Right lobe of liver (tissue), 6 donors: ENCODE data around the gene DUSP7. TPM values are rescaled to one million over a fixed set of nuclear protein-coding genes. Genes with fewer than 3 reads are reported as not detected.

Experiments used
- ATAC-seq, 4 donors: fragments of 200-7000 bp; cut with Tn5 transposase; one replicate each; pipeline ENCODE4 v1.9.1; 2020; ENCODE audit warnings: mild to moderate bottlenecking in 4 of 4, moderate library complexity in 4 of 4
- DNase-seq, 3 donors: peaks; one replicate each; pipeline ENCODE4 v3.0.0-alpha.2; 2020
- H3K27ac ChIP-seq, 3 donors: fragments of 200-600 bp; one replicate each; pipeline ENCODE4 v1.8.0; 2022
- H3K27me3 ChIP-seq, 2 donors: fragments of 200-600 bp; one replicate each; pipeline ENCODE4 v1.8.0; 2022
- H3K36me3 ChIP-seq, 4 donors: fragments of 200-600 bp; sonication (generic) in 1 of 4; one replicate each; pipeline versions ENCODE4 v1.5.1 to v1.8.0; 2017 to 2022; ENCODE audit warnings: control low read depth in 1 of 4
- H3K4me1 ChIP-seq, 4 donors: fragments of 200-600 bp; sonication (generic) in 1 of 4; one replicate each; pipeline versions ENCODE4 v1.5.1 to v1.8.0; 2017 to 2022; ENCODE audit warnings: control low read depth in 1 of 4
- H3K4me3 ChIP-seq, 3 donors: fragments of 200-600 bp; one replicate each; pipeline ENCODE4 v1.8.0; 2022
- H3K9me3 ChIP-seq, 4 donors: fragments of 200-600 bp; sonication (generic) in 1 of 4; one replicate each; pipeline versions ENCODE4 v1.5.1 to v1.8.0; 2017 to 2022; ENCODE audit warnings: control low read depth in 1 of 4
- POLR2A ChIP-seq: fragments of 450-650 bp; IDR thresholded peaks from one replicate; pipeline ENCODE4 v1.6.1; 2017; ENCODE audit warnings: antibody characterized with exemption, mild to moderate bottlenecking
- WGBS: methylation state at CpG from one replicate; pipeline ENCODE4 v1.1.6; 2018; ENCODE audit warnings: low coverage, low lambda C conversion rate; ENCODE audit not compliant: insufficient coverage; ENCODE audit errors: missing lambda C conversion rate; 5-methylcytosine and 5-hydroxymethylcytosine counted together
- intact Hi-C, 2 donors: fragments of 100-400 bp; cut with DNase I; formaldehyde crosslinking; loops; one replicate each; pipeline versions ENCODE4 v1.11.2 to v1.14.1; 2022
- total RNA-seq, 6 experiments: library from RNA; depleted of rRNA in 2 of 6; stranded (reverse); fragments of >200 nt in 2 of 6; fragmentation: NEBNext Ultra II Directional in 3 of 6; extraction: Animal tissue kit (Norgen Biotek cat#: 25700) in 3 of 6; gene quantifications; one replicate each; pipeline versions ENCODE4 v1.1.0 to v1.2.4, GENCODE V29; 2016 to 2023
- TF ChIP-seq, protein P1 (sequence below), 4 donors: fragments of 200-600 bp in 3 of 4; fragments of 450-650 bp in 1 of 4; IDR thresholded peaks; one replicate each; pipeline versions ENCODE4 v1.5.1 to v1.8.0; 2016 to 2022; ENCODE audit warnings: antibody characterized with exemption in 4 of 4, mild to moderate bottlenecking in 2 of 4
- donor health status: DM: no; HTN: yes; CAD: no.
- donor health status: DM: no; HTN: no; CAD: no.
- donor health status: DM: no; HTN: no; CAD: no.
- donor health status: DM: no; HTN: yes; CAD: no.
- donor health status: DM: no; HTN: yes; CAD: no.

DUSP7 gene
- total RNA-seq, 6 experiments from 2014 or later, result 3.0 to 4.2 (median 3.5) TPM

DNA sequence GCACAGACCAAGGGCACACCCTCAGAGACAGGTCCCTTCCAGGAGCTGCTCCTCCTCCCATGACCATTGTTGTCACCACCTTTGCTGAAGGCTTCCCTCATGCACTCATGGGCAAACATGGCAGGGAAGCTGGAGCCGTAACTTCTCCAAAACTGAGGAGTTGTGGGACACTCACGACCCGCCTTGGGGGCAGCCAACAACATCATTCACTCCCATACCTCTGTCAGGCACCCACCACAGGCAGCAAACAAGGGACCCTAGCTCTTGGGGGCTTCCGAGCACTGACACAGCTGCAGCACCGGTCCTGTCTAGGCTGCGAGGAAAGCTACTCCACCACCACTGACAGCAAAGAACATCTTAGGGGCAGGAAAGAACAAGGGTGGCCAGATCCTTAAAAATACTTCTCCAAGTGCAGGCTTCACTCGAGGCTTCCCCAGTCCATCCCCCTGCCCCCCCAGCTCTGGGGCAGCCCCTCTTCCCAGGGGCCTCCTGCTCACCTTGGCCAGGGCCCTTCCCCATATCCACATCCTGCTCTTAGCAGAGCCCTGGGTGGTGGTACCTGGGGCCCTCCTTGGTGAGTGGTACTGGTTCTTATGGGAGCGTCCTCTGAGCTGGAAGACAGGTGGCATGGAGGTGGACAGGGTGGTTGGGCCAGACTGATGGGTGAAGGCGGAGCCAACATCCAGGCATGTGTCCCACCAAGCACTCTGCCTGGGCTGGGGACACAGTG lies 28.0 kb upstream of the DUSP7 start:
- intact Hi-C loops, result no loop called here
- H3K4me3 ChIP-seq, result no peak overlapping the region
- no peaks in the 10 kb centered on the region for H3K36me3 ChIP-seq
- TF ChIP-seq POLR2A, result no peak
- TF ChIP-seq, protein P1, sequence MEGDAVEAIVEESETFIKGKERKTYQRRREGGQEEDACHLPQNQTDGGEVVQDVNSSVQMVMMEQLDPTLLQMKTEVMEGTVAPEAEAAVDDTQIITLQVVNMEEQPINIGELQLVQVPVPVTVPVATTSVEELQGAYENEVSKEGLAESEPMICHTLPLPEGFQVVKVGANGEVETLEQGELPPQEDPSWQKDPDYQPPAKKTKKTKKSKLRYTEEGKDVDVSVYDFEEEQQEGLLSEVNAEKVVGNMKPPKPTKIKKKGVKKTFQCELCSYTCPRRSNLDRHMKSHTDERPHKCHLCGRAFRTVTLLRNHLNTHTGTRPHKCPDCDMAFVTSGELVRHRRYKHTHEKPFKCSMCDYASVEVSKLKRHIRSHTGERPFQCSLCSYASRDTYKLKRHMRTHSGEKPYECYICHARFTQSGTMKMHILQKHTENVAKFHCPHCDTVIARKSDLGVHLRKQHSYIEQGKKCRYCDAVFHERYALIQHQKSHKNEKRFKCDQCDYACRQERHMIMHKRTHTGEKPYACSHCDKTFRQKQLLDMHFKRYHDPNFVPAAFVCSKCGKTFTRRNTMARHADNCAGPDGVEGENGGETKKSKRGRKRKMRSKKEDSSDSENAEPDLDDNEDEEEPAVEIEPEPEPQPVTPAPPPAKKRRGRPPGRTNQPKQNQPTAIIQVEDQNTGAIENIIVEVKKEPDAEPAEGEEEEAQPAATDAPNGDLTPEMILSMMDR (IDR thresholded peaks at IDR 0.05), result no peak
- no peak for ATAC-seq
- H3K4me1 ChIP-seq, result peaks cover 0 to 11% (median 0%) of the 10 kb centered on the region in 4 donors
- no peaks in the 10 kb centered on the region for H3K27me3 ChIP-seq
- H3K27ac ChIP-seq, result no peak overlapping the region
- no peaks in the 10 kb centered on the region for H3K9me3 ChIP-seq
- 96% methylated on average over 4 of the region's 9 CpGs for WGBS
- peak in 1 of 3 donors; percentile 13 for DNase-seq

DNA sequence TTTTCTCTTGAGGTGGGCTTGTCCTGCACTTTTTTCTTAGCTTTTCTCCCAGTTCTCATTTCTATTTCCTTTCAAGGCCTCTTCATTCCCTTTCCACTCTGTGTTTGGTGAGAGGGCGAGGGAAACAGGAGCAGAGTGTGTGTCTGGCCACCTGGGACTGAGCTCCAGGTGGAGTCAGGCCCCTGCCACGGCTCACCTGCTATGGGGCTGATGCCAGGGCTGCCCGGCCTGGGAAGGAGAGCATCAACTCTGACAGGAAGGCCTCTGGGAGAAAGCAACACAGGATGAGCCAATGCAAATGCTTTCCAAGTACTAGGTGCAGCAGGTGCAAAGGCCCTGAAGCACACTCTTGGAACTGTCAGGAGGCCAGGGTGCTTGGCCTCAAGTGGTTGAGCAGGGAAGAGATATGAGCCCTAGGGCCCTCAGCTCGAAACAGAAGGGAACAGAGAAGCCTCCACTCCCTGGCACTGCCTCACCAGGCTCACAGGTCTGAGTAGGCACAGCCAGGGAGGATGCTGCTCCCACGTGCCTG lies 27.3 kb upstream of the DUSP7 start:
- H3K9me3 ChIP-seq, result no peaks in the 10 kb centered on the region
- no peaks in the 10 kb centered on the region for H3K36me3 ChIP-seq
- intact Hi-C loops, result no loop called here
- H3K27ac ChIP-seq, result no peak overlapping the region
- H3K4me1 ChIP-seq, result peaks cover 0 to 11% (median 0%) of the 10 kb centered on the region in 4 donors
- no peak for ATAC-seq
- no peak for DNase-seq
- H3K27me3 ChIP-seq, result no peaks in the 10 kb centered on the region
- H3K4me3 ChIP-seq, result no peak overlapping the region
- TF ChIP-seq, protein P1 (IDR thresholded peaks at IDR 0.05), result no peak
- TF ChIP-seq POLR2A, result no peak
- 92% methylated on average over 2 of the region's 5 CpGs for WGBS

GRCh38 chr3:52082951-52083350 lies 26.6 kb upstream of the DUSP7 start:
- TF ChIP-seq, protein P1 (IDR thresholded peaks at IDR 0.05), result no peak
- Histone ChIP-seq H3K36me3 (no peaks in the 10 kb centered on the region), H3K4me1 (peaks cover 0 to 5% (median 0%) of the 10 kb centered on the region in 4 donors), H3K27me3 (no peaks in the 10 kb centered on the region), H3K9me3 (no peaks in the 10 kb centered on the region), H3K27ac (no peak overlapping the region), H3K4me3 (no peak overlapping the region)
- no peak for DNase-seq
- intact Hi-C loops, result no loop called here
- no peak for ATAC-seq
- 94% methylated on average over 3 of the region's 8 CpGs for WGBS

- intact Hi-C loops, result no loop called here
- H3K27ac ChIP-seq, result no peak overlapping the region
- no peaks in the 10 kb centered on the region for H3K4me1 ChIP-seq
- H3K4me3 ChIP-seq, result no peak overlapping the region
- 85% methylated on average over 18 of the region's 21 CpGs for WGBS
- H3K36me3 ChIP-seq, result no peaks in the 10 kb centered on the region
- H3K9me3 ChIP-seq, result no peaks in the 10 kb centered on the region
- no peak for DNase-seq
- no peaks in the 10 kb centered on the region for H3K27me3 ChIP-seq
- ATAC-seq, result peak in 2 of 4 donors; percentile 51 to 64
- TF ChIP-seq, protein P1 (IDR thresholded peaks at IDR 0.05), result no peak
- no peak for TF ChIP-seq POLR2A
These were observed 24.7 kb upstream of the DUSP7 start for GRCh38 chr3:52080830-52081719.
